HepG2 (cell line): ENCODE data around the gene C6orf136. TPM values are rescaled to one million over a fixed set of nuclear protein-coding genes. Genes with fewer than 3 reads are reported as not detected.

Experiments used
- MAFK ChIP-seq, 2 experiments: IDR thresholded peaks in 1 of 2; conservative IDR thresholded peaks in 1 of 2; 2 replicates each; pipeline ENCODE4 v1.6.1; 2011; ENCODE audit warnings: improper control_type of control experiment in 2 of 2, low read length in 2 of 2
- POLR2AphosphoS2 ChIP-seq: IDR thresholded peaks from 2 replicates; pipeline ENCODE4 v1.6.1; 2011; ENCODE audit warnings: low read depth, low read length, improper control_type of control experiment
- RXRB ChIP-seq: IDR thresholded peaks from 2 replicates; pipeline ENCODE4 v1.6.1; 2016; ENCODE audit warnings: borderline replicate concordance, missing genetic modification reagents, missing compliant biosample characterization
- SSRP1 ChIP-seq: IDR thresholded peaks from 2 replicates; pipeline ENCODE4 v1.6.1; 2016; ENCODE audit warnings: control low read depth
- YY1 ChIP-seq: IDR thresholded peaks from 2 replicates; pipeline ENCODE4 v1.6.1; 2011; ENCODE audit warnings: low read length, low read depth, moderate library complexity, mild to moderate bottlenecking; ENCODE audit not compliant: insufficient read depth, insufficient replicate concordance
- ZKSCAN1 ChIP-seq: fragments of 150-350 bp; IDR thresholded peaks from 2 replicates; pipeline ENCODE4 v1.6.1; 2014; ENCODE audit warnings: low read length
- ZKSCAN8 ChIP-seq: IDR thresholded peaks from 2 replicates; pipeline ENCODE4 v1.6.1; 2016; ENCODE audit warnings: borderline replicate concordance, missing genetic modification reagents, missing compliant biosample characterization
- ZNF34 ChIP-seq: sonication (generic); formaldehyde crosslinking; IDR thresholded peaks from 2 replicates; pipeline ENCODE4 v1.4.0; 2020; ENCODE audit warnings: mild to moderate bottlenecking, missing genetic modification reagents, borderline replicate concordance
- polyA plus RNA-seq, 8 experiments: library from polyadenylated mRNA; depleted of rRNA in 3 of 8; stranded (reverse) in 7 of 8; unstranded in 1 of 8; fragments of >200 nt; fragmentation: Illumina TruSeq in 4 of 8; extraction: Trizol in 4 of 8; gene quantifications; 2 replicates each; pipeline versions ENCODE4 v1.2.1 to v1.2.3, GENCODE V29; 2011 to 2016; ENCODE audit warnings: low read depth in 4 of 8, missing spikeins in 1 of 8, mixed read lengths in 1 of 8; ENCODE audit not compliant: insufficient read depth in 1 of 8
- total RNA-seq, 5 experiments: library from RNA; depleted of rRNA; stranded (reverse); fragments of >200 nt; fragmentation: Illumina TruSeq; extraction: Trizol; gene quantifications; 2 replicates each; pipeline ENCODE4 v1.2.3, GENCODE V29; 2016; ENCODE audit warnings: low read depth in 1 of 5
- TF ChIP-seq, protein P1 (sequence below): sonication (generic); formaldehyde crosslinking; IDR thresholded peaks from 2 replicates; pipeline ENCODE4 v1.8.1; 2023; ENCODE audit warnings: mild to moderate bottlenecking, missing genetic modification reagents, borderline replicate concordance
- TF ChIP-seq, protein P2 (sequence below), 2 experiments: fragments of 450-650 bp in 1 of 2; sonication (generic) in 1 of 2; formaldehyde crosslinking in 1 of 2; IDR thresholded peaks; 2 replicates each; pipeline versions ENCODE4 v1.6.1 to v1.8.0; 2016 to 2022; ENCODE audit warnings: antibody characterized with exemption in 1 of 2, mild to moderate bottlenecking in 1 of 2, missing genetic modification reagents in 1 of 2
- TF ChIP-seq, protein P3 (sequence below): sonication (generic); formaldehyde crosslinking; conservative IDR thresholded peaks from 2 replicates; pipeline ENCODE4 v1.4.0; 2020; ENCODE audit warnings: mild to moderate bottlenecking, missing genetic modification reagents, moderate library complexity

Gene C6orf136
- total and polyA plus RNA-seq, 2 of the 13 experiments (the other 11 are each of a cell fraction or from before 2014, with no cell fraction given), result 12.0 to 26.2 TPM

DNA sequence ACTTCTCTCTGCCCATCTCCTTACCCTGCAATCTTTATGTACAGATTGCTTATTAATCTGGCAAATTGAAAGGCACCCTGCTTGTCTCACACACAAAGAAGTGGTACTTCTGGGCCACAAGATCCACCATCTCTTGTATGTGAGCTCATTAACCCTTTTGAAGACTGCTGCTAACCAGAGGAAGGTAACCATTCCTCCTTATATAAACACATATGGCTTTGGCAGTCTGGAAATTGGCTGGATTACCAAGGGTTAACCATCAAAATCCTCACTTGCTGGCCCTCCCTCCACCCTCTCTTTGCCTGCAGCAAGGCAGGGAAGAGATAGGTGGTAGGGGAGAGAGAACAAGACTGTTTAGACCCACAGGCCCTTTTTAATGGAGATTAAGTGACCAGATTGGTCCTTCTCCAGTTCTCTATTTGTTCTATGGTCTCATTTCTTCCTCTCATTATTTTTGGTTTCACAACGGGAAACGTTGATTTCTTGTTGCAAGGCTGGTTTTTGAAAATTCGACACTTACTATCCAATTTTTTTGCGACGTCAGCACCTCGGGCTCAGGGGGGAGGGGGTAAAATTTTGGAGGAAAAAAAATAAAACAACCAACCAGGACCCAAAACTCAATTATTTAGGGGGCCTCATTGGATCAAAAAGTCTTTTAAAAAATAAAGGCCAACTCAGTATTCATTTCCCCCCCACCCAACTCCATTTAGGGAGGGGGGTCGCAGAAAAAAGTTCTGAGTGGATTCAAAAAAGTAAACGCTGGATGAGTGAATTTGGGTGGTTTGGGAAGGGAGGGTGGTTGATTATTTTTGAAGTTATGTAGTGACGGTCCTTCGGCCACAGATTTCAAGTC, 30.7 kb upstream of the C6orf136 start (continued):
- TF ChIP-seq RXRB (CRISPR knock-in tag), result peak; percentile 60; the same call in 1 of the 2 replicates
- TF ChIP-seq MAFK (conservative IDR thresholded peaks at IDR 0.05 in 1 of 2, IDR thresholded peaks at IDR 0.05 in 1 of 2; ENCODE audit: low read length in 2 of 2), result peak; percentile 97 to 98
- peak; percentile 10 for TF ChIP-seq YY1
- TF ChIP-seq ZKSCAN1, result 0 out of 2 replicates have a peak, but pooled peaks have one; percentile 25
- no peak for TF ChIP-seq ZNF34 (CRISPR knock-in tag)
- TF ChIP-seq, protein P1, sequence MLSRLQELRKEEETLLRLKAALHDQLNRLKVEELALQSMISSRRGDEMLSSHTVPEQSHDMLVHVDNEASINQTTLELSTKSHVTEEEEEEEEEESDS (CRISPR knock-in tag), result 0 out of 2 replicates have a peak, but pooled peaks have one; percentile 67
- peak; percentile 91 for TF ChIP-seq POLR2AphosphoS2
- TF ChIP-seq ZKSCAN8 (CRISPR knock-in tag), result no peak
- TF ChIP-seq, protein P2, sequence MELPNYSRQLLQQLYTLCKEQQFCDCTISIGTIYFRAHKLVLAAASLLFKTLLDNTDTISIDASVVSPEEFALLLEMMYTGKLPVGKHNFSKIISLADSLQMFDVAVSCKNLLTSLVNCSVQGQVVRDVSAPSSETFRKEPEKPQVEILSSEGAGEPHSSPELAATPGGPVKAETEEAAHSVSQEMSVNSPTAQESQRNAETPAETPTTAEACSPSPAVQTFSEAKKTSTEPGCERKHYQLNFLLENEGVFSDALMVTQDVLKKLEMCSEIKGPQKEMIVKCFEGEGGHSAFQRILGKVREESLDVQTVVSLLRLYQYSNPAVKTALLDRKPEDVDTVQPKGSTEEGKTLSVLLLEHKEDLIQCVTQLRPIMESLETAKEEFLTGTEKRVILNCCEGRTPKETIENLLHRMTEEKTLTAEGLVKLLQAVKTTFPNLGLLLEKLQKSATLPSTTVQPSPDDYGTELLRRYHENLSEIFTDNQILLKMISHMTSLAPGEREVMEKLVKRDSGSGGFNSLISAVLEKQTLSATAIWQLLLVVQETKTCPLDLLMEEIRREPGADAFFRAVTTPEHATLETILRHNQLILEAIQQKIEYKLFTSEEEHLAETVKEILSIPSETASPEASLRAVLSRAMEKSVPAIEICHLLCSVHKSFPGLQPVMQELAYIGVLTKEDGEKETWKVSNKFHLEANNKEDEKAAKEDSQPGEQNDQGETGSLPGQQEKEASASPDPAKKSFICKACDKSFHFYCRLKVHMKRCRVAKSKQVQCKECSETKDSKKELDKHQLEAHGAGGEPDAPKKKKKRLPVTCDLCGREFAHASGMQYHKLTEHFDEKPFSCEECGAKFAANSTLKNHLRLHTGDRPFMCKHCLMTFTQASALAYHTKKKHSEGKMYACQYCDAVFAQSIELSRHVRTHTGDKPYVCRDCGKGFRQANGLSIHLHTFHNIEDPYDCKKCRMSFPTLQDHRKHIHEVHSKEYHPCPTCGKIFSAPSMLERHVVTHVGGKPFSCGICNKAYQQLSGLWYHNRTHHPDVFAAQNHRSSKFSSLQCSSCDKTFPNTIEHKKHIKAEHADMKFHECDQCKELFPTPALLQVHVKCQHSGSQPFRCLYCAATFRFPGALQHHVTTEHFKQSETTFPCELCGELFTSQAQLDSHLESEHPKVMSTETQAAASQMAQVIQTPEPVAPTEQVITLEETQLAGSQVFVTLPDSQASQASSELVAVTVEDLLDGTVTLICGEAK (IDR thresholded peaks at IDR 0.05), result no peak
- TF ChIP-seq, protein P2 (CRISPR knock-in tag; IDR thresholded peaks at IDR 0.05), result no peak
- TF ChIP-seq SSRP1 (CRISPR knock-in tag), result peak; percentile 100
- TF ChIP-seq, protein P3, sequence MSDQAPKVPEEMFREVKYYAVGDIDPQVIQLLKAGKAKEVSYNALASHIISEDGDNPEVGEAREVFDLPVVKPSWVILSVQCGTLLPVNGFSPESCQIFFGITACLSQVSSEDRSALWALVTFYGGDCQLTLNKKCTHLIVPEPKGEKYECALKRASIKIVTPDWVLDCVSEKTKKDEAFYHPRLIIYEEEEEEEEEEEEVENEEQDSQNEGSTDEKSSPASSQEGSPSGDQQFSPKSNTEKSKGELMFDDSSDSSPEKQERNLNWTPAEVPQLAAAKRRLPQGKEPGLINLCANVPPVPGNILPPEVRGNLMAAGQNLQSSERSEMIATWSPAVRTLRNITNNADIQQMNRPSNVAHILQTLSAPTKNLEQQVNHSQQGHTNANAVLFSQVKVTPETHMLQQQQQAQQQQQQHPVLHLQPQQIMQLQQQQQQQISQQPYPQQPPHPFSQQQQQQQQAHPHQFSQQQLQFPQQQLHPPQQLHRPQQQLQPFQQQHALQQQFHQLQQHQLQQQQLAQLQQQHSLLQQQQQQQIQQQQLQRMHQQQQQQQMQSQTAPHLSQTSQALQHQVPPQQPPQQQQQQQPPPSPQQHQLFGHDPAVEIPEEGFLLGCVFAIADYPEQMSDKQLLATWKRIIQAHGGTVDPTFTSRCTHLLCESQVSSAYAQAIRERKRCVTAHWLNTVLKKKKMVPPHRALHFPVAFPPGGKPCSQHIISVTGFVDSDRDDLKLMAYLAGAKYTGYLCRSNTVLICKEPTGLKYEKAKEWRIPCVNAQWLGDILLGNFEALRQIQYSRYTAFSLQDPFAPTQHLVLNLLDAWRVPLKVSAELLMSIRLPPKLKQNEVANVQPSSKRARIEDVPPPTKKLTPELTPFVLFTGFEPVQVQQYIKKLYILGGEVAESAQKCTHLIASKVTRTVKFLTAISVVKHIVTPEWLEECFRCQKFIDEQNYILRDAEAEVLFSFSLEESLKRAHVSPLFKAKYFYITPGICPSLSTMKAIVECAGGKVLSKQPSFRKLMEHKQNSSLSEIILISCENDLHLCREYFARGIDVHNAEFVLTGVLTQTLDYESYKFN (CRISPR knock-in tag), result 0 out of 2 replicates have a peak, but pooled peaks have one; percentile 24
